ENCODE results near the gene OR6F1. TPM values are rescaled to one million over a fixed set of nuclear protein-coding genes. Genes with fewer than 3 reads are reported as not detected.
"Not testable (repeated sequence)": the region's sequence is repeated elsewhere in the genome, so short reads cannot be mapped to it uniquely, and the experiment has no call there.

Gene OR6F1
- total RNA-seq = not detected

- no peak for DNase-seq (ENCODE audit: extremely low spot score)
- intact Hi-C loops (cut with DNase I) = no loop called here
- no peak within 1 kb of the TSS for H3K27ac ChIP-seq (replicated peaks in 1 of 4)
- no peak for TF ChIP-seq POLR2AphosphoS5 (IDR thresholded peaks at IDR 0.05)
- TF ChIP-seq CTCF (IDR thresholded peaks at IDR 0.05) = no peak
- TF ChIP-seq EP300 (IDR thresholded peaks at IDR 0.05) = no peak
- no peak for TF ChIP-seq POLR2A (IDR thresholded peaks at IDR 0.05; ENCODE audit: low read depth)
- no peaks in the 10 kb centered on the region for H3K4me1 ChIP-seq
- no peaks in the 10 kb centered on the region for H3K27me3 ChIP-seq
- no peak within 1 kb of the TSS for H3K4me3 ChIP-seq
- H3K36me3 ChIP-seq = no peaks in the 10 kb centered on the region
- WGBS = 78% methylated on average over 3 of the region's 3 CpGs
- H3K9me3 ChIP-seq = peaks cover 0 to 10% (median 2%) of the 10 kb centered on the region in 4 donors
These were observed at the start of gene OR6F1 for GRCh38 chr1:247716546-247716945. Gene OR6F1, minus strand, starts transcription at chr1:247716646. Its CDS starts 3,891 bp downstream, at chr1:247712755.

GRCh38 chr1:247760456-247760855 lies 44.0 kb upstream of the OR6F1 start, which contains the start of gene OR1C1:
Gene OR1C1, minus strand, starts transcription at chr1:247760556. Its CDS starts 2,150 bp downstream, at chr1:247758406.
- intact Hi-C loops (cut with DNase I) = no loop called here
- TF ChIP-seq POLR2A (IDR thresholded peaks at IDR 0.05; ENCODE audit: low read depth) (no peak), EP300 (IDR thresholded peaks at IDR 0.05) (no peak), POLR2AphosphoS5 (IDR thresholded peaks at IDR 0.05) (no peak), CTCF (IDR thresholded peaks at IDR 0.05) (no peak)
- H3K36me3 ChIP-seq = no peaks in the 10 kb centered on the region
- H3K4me1 ChIP-seq = no peaks in the 10 kb centered on the region
- no peak within 1 kb of the TSS for H3K27ac ChIP-seq (replicated peaks in 1 of 4)
- H3K27me3 ChIP-seq = no peaks in the 10 kb centered on the region
- H3K4me3 ChIP-seq = no peak within 1 kb of the TSS
- 88% methylated on average over 3 of the region's 3 CpGs for WGBS
- no peaks in the 10 kb centered on the region for H3K9me3 ChIP-seq
- no peak for DNase-seq (ENCODE audit: extremely low spot score)

GRCh38 chr1:247754311-247754710 lies 37.9 kb upstream of the OR6F1 start:
- H3K4me3 ChIP-seq; DNase-seq (ENCODE audit: extremely low spot score); H3K4me1 ChIP-seq; intact Hi-C loops (cut with DNase I); H3K27ac ChIP-seq (replicated peaks in 1 of 4); H3K27me3 ChIP-seq; H3K36me3 ChIP-seq: not testable (repeated sequence)
- H3K9me3 ChIP-seq = peaks cover 0 to 14% (median 0%) of the 10 kb centered on the region in 4 donors
- 89% methylated on average over 1 of the region's 1 CpG for WGBS

DNA sequence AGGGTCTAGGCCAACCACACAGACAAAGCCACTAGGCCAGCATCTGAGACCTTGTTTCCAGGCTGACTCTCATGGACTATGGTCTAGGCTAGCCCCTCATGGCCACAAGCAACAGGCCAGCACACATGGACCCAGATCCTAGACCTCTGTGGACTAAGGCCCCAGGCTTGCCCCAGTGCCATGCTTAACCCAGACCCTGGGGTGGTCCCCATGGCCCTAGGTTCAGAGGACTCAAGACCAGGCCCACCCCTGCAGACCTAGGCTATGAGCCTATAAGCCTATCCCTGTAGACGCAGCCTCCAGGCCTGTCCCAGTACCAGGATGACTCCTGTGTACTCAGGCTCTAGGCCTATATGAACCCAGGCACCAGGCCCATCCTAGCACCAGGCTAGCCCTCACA lies 33.4 kb upstream of the OR6F1 start:
- WGBS = 50% methylated on average over 1 of the region's 1 CpG

DNA sequence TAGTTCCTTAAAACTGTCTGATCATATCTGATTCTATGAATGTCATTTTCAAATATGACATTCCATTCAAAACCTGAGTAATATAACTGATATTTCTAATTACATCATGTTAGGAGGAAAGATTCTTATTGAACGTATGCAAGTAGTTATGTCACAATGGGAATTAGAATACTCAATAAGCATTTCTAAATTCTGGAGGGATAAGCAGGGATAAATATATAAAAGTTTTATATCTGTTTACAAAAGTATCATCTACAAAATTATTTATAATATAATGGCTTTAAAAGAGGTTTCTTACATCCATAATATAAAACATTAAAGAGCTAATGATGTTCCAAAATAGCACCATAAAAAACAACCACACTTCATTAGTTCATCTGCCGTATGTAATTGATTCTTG lies 31.6 kb upstream of the OR6F1 start, which contains the start of gene OR14A2:
TSS of gene OR14A2 (minus strand) at position 101 of the 400 bp plus-strand sequence.
- no peaks in the 10 kb centered on the region for H3K36me3 ChIP-seq
- no peak within 1 kb of the TSS for H3K4me3 ChIP-seq
- intact Hi-C loops (cut with DNase I) = no loop called here
- H3K27me3 ChIP-seq = no peaks in the 10 kb centered on the region
- H3K4me1 ChIP-seq = no peaks in the 10 kb centered on the region
- 85% methylated on average over 2 of the region's 2 CpGs for WGBS
- no peak within 1 kb of the TSS for H3K27ac ChIP-seq (replicated peaks in 1 of 4)
- H3K9me3 ChIP-seq = peaks cover 0 to 16% (median 2%) of the 10 kb centered on the region in 4 donors
- no peak for DNase-seq (ENCODE audit: extremely low spot score)
- TF ChIP-seq CTCF (IDR thresholded peaks at IDR 0.05) (no peak), POLR2AphosphoS5 (IDR thresholded peaks at IDR 0.05) (no peak), EP300 (IDR thresholded peaks at IDR 0.05) (no peak), POLR2A (IDR thresholded peaks at IDR 0.05; ENCODE audit: low read depth) (no peak)

More for the DNA sequence above, 33.4 kb upstream of the OR6F1 start:
- Histone ChIP-seq H3K36me3 (no peaks in the 10 kb centered on the region), H3K4me1 (no peaks in the 10 kb centered on the region), H3K27ac (replicated peaks in 1 of 4) (no peak overlapping the region), H3K9me3 (peaks cover 0 to 16% (median 2%) of the 10 kb centered on the region in 4 donors), H3K27me3 (no peaks in the 10 kb centered on the region), H3K4me3 (no peak overlapping the region)
- DNase-seq (ENCODE audit: extremely low spot score) = no peak
- no peak for TF ChIP-seq POLR2A (IDR thresholded peaks at IDR 0.05; ENCODE audit: low read depth)
- no peak for TF ChIP-seq EP300 (IDR thresholded peaks at IDR 0.05)
- no peak for TF ChIP-seq CTCF (IDR thresholded peaks at IDR 0.05)
- no peak for TF ChIP-seq POLR2AphosphoS5 (IDR thresholded peaks at IDR 0.05)
- intact Hi-C loops (cut with DNase I) = no loop called here

Data from esophagus muscularis mucosa (tissue), 4 donors.